A549 (cell line): ENCODE data around the gene ACER3. TPM values are rescaled to one million over a fixed set of nuclear protein-coding genes. Genes with fewer than 3 reads are reported as not detected.

ENCODE experiments used
- ATAC-seq, 2 experiments: fragments of 200-7000 bp in 1 of 2; fragments of >200 bp in 1 of 2; cut with Nextera tagmentation in 1 of 2; cut with Tn5 transposase in 1 of 2; 3 replicates each; pipeline versions ENCODE4 v1.8.0 to v1.9.1; 2018 to 2020; ENCODE audit warnings: mild to moderate bottlenecking in 1 of 2, moderate library complexity in 1 of 2
- CTCF ChIA-PET: fragments of 300-600 bp; sonication (Branson Sonifier 250); formaldehyde crosslinking; extraction: SDS; loops from one replicate; lab custom pipeline; 2021; ENCODE audit warnings: antibody characterized with exemption, inconsistent platforms; lab: Yijun Ruan, JAX
- POLR2A ChIA-PET: fragments of 350-600 bp; formaldehyde crosslinking; extraction: SDS; loops from one replicate; lab custom pipeline; 2021; ENCODE audit warnings: antibody characterized with exemption, inconsistent platforms; lab: Yijun Ruan, JAX
- DNase-seq, 2 experiments: peaks; one replicate each; pipeline versions ENCODE4 v3.0.0 to v3.0.0-alpha.2; 2011 to 2016; ENCODE audit warnings: low read depth in 1 of 2, low spot score in 1 of 2
- FAIRE-seq: peaks from 2 replicates; lab custom pipeline; 2011; peaks lifted over from hg19 to GRCh38; lab: Jason Lieb, UNC
- H3K27ac ChIP-seq, 2 experiments: fragments of >200 bp; sonication (Bioruptor Twin); formaldehyde crosslinking; 3 replicates each; pipeline ENCODE4 v1.5.1; 2016 to 2017
- H3K4me1 ChIP-seq: fragments of >200 bp; sonication (Bioruptor Twin); formaldehyde crosslinking; 3 replicates; pipeline ENCODE4 v1.6.1; 2016
- H3K4me2 ChIP-seq: fragments of >200 bp; sonication (Bioruptor Twin); formaldehyde crosslinking; 3 replicates; pipeline ENCODE4 v1.6.1; 2016
- H3K4me3 ChIP-seq: fragments of >200 bp; sonication (Bioruptor Twin); formaldehyde crosslinking; 3 replicates; pipeline ENCODE4 v1.5.1; 2016
- H3K9me3 ChIP-seq: fragments of >200 bp; sonication (Bioruptor Twin); formaldehyde crosslinking; 3 replicates; pipeline ENCODE4 v1.6.1; 2016
- CBX8 ChIP-seq: fragments of 200-600 bp; sonication (generic); IDR thresholded peaks from 2 replicates; pipeline ENCODE4 v1.6.1; 2016
- CEBPB ChIP-seq, 2 experiments: fragments of >200 bp in 1 of 2; sonication (Bioruptor Twin) in 1 of 2; formaldehyde crosslinking in 1 of 2; IDR thresholded peaks; 2 replicates each; pipeline ENCODE4 v1.6.1; 2012 to 2016
- CHD4 ChIP-seq: fragments of 200-600 bp; sonication (generic); IDR thresholded peaks from 2 replicates; pipeline ENCODE4 v1.6.1; 2016; ENCODE audit warnings: antibody characterized with exemption, mild to moderate bottlenecking, borderline replicate concordance
- ESRRA ChIP-seq: fragments of 150-350 bp; IDR thresholded peaks from 2 replicates; pipeline ENCODE4 v1.6.1; 2014; ENCODE audit warnings: mild to moderate bottlenecking, low read length, borderline replicate concordance
- FOSB ChIP-seq: fragments of 250-450 bp; sonication (Bioruptor Pico); IDR thresholded peaks from 2 replicates; pipeline ENCODE4 v1.5.0; 2020; ENCODE audit warnings: mild to moderate bottlenecking, moderate library complexity
- GATA3 ChIP-seq: IDR thresholded peaks from 2 replicates; pipeline ENCODE4 v1.6.1; 2012; ENCODE audit warnings: borderline replicate concordance
- HDAC2 ChIP-seq: fragments of 200-600 bp; sonication (generic); IDR thresholded peaks from 2 replicates; pipeline ENCODE4 v1.6.1; 2016
- HEYL ChIP-seq: fragments of 250-450 bp; sonication (Bioruptor Pico); IDR thresholded peaks from 2 replicates; pipeline ENCODE4 v1.8.0; 2021; ENCODE audit warnings: mild to moderate bottlenecking, moderate library complexity
- JUN ChIP-seq, 2 experiments: fragments of >200 bp; sonication (Bioruptor Twin); formaldehyde crosslinking; IDR thresholded peaks; 2 replicates in 1 of 2; 3 replicates in 1 of 2; pipeline ENCODE4 v1.6.1; 2016 to 2017
- JUNB ChIP-seq: fragments of >200 bp; sonication (Bioruptor Twin); formaldehyde crosslinking; IDR thresholded peaks from 2 replicates; pipeline ENCODE4 v1.6.1; 2016
- MAFK ChIP-seq: fragments of 450-650 bp; IDR thresholded peaks from 2 replicates; pipeline ENCODE4 v1.6.1; 2014; ENCODE audit not compliant: partially characterized antibody
- MAX ChIP-seq: IDR thresholded peaks from 2 replicates; pipeline ENCODE4 v1.6.1; 2012
- NFE2L2 ChIP-seq: fragments of 150-350 bp; conservative IDR thresholded peaks from 2 replicates; pipeline ENCODE4 v1.6.1; 2014; ENCODE audit warnings: low read length
- NPAS2 ChIP-seq: fragments of 250-450 bp; sonication (Bioruptor Pico); IDR thresholded peaks from 2 replicates; pipeline ENCODE4 v1.8.0; 2022; ENCODE audit warnings: mild to moderate bottlenecking, moderate library complexity, borderline replicate concordance
- PHF8 ChIP-seq: fragments of 200-600 bp; sonication (generic); IDR thresholded peaks from 2 replicates; pipeline ENCODE4 v1.6.1; 2016; ENCODE audit warnings: low read depth, mild to moderate bottlenecking, antibody characterized with exemption, moderate library complexity, borderline replicate concordance
- POLR2A ChIP-seq: IDR thresholded peaks from 2 replicates; pipeline ENCODE4 v1.6.1; 2012; ENCODE audit warnings: mild to moderate bottlenecking, low read length
- POLR2AphosphoS2 ChIP-seq: conservative IDR thresholded peaks from 2 replicates; pipeline ENCODE4 v1.6.1; 2012; ENCODE audit warnings: low read length, improper control_type of control experiment, inconsistent platforms
- RAD21 ChIP-seq, 2 experiments: fragments of >200 bp in 1 of 2; sonication (Bioruptor Twin) in 1 of 2; formaldehyde crosslinking in 1 of 2; IDR thresholded peaks in 1 of 2; conservative IDR thresholded peaks in 1 of 2; 2 replicates in 1 of 2; 3 replicates in 1 of 2; pipeline ENCODE4 v1.6.1; 2012 to 2018; ENCODE audit warnings: inconsistent platforms in 1 of 2
- RARB ChIP-seq: fragments of 250-450 bp; sonication (Bioruptor Pico); IDR thresholded peaks from 2 replicates; pipeline ENCODE4 v1.8.0; 2021; ENCODE audit warnings: mild to moderate bottlenecking, moderate library complexity
- TFCP2L1 ChIP-seq: fragments of 250-450 bp; sonication (Bioruptor Pico); IDR thresholded peaks from 2 replicates; pipeline ENCODE4 v1.5.0; 2021; ENCODE audit warnings: mild to moderate bottlenecking
- TP53 ChIP-seq: fragments of 250-450 bp; sonication (Bioruptor Pico); IDR thresholded peaks from 2 replicates; pipeline ENCODE4 v1.5.0; 2021; ENCODE audit warnings: mild to moderate bottlenecking, moderate library complexity
- ZC3H11A ChIP-seq: fragments of 450-650 bp; IDR thresholded peaks from 2 replicates; pipeline ENCODE4 v1.6.1; 2014; ENCODE audit warnings: antibody characterized with exemption, mild to moderate bottlenecking
- ZFP36 ChIP-seq: fragments of 450-650 bp; IDR thresholded peaks from 2 replicates; pipeline ENCODE4 v1.6.1; 2014; ENCODE audit warnings: borderline replicate concordance; ENCODE audit not compliant: partially characterized antibody
- ZNF302 ChIP-seq: fragments of 250-450 bp; sonication (Bioruptor Pico); IDR thresholded peaks from 2 replicates; pipeline ENCODE4 v1.9.0; 2021; ENCODE audit warnings: inconsistent platforms, mild to moderate bottlenecking, moderate library complexity
- WGBS: methylation state at CpG from one replicate; pipeline ENCODE4 v1.1.6; 2017; ENCODE audit errors: missing lambda C conversion rate; 5-methylcytosine and 5-hydroxymethylcytosine counted together
- polyA plus RNA-seq, 4 experiments: library from polyadenylated mRNA; depleted of rRNA in 3 of 4; stranded (reverse); fragments of >200 nt; fragmentation: RNase III in 1 of 4; extraction: RNeasy Plus Mini Kit Qiagen cat#74134 plus additional on column Dnase treatment in 1 of 4; gene quantifications; 2 replicates in 3 of 4; 3 replicates in 1 of 4; pipeline ENCODE4 v1.2.3, GENCODE V29; 2011 to 2017
- TF ChIP-seq, protein P1 (sequence below): fragments of >200 bp; sonication (Bioruptor Twin); formaldehyde crosslinking; IDR thresholded peaks from 3 replicates; pipeline ENCODE4 v1.5.1; 2016
- TF ChIP-seq, protein P2 (sequence below): fragments of 200-600 bp; sonication (generic); IDR thresholded peaks from 2 replicates; pipeline ENCODE4 v1.6.1; 2016; ENCODE audit warnings: antibody characterized with exemption, mild to moderate bottlenecking, moderate library complexity

ACER3 gene
- polyA plus RNA-seq, 2 of the 4 experiments (the other 2 are of a cell fraction), result 16.0 to 46.6 TPM

DNA sequence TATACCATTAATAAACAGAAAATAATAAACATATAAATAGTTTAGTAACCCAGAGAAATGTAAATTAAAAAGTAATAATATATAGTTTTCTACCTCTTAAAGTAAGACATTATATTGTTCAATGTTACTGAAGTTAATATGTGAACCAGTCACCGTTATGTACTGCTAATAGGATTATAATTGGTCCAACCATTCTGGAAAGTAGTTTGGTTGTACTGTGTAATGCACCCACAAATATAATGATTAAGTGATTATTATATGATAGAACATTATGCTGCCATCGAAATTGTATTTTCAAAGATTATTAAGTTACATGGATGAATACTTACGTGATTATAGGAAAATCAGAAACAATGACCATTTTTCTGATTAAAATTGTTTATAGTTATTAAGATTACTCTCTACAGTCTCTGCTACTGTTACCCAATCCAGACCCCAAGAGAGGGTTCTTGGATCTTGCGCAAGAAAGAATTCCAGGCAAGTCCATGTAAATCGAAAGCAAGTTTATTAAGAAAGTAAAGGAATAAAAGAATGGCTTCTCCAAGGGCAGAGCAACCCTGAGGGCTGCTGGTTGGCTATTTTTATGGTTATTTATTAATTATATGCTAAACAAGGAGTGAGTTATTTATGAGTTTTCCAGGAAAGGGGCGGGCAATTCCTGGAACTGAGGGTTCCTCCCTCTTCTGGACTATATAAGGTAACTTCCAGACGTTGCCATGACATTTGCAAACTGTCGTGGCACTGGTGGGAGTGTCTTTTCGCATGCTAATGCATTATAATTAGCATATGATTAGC lies 50.1 kb downstream of the ACER3 start:
- WGBS, result 83% methylated on average over 9 of the region's 9 CpGs
- no peak for TF ChIP-seq CHD4
- TF ChIP-seq CEBPB (IDR thresholded peaks at IDR 0.05), result peak; percentile 26 to 63; a peak in 3 of 4 replicates
- no peak for TF ChIP-seq RAD21 (conservative IDR thresholded peaks at IDR 0.05 in 1 of 2, IDR thresholded peaks at IDR 0.05 in 1 of 2)
- no peak for TF ChIP-seq HEYL (CRISPR knock-in tag)
- Histone ChIP-seq H3K4me2 (no peak overlapping the region), H3K9me3 (peaks cover 19% of the 10 kb centered on the region), H3K4me3 (no peak overlapping the region), H3K27ac (no peak overlapping the region), H3K4me1 (no peaks in the 10 kb centered on the region)
- POLR2A ChIA-PET, result no interaction called here
- no peak for ATAC-seq
- FAIRE-seq, result no peak
- CTCF ChIA-PET, result interaction anchor here (1.5 to 1.7 kb wide), 2 partner anchors 9 to 175 kb away, joined by 4 to 8 read pairs; no protein-coding TSS in a partner anchor
- no peak for DNase-seq

DNA sequence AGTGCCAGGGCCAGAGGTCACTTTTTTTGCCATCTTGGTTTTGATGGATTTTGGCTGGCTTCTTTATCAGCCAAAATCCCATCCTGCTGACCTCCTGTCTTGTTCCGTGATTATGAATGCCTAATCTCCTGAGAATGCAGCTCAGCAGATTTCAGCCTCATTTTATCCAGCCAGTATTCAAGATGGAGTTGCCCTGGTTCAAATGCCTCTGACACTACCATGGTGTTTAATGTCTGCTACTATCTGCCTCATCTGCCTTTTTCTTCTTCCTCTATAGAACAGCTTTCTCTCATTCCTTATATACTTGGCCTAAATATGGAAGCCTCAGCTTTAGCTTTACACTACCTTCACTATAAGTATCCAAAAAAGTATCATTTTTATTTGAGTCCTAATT lies 50.7 kb downstream of the ACER3 start:
- DNase-seq (no peak), ATAC-seq (no peak), FAIRE-seq (no peak)
- TF ChIP-seq GATA3, result no peak
- TF ChIP-seq NPAS2 (CRISPR knock-in tag), result no peak
- no peak for TF ChIP-seq NFE2L2
- no peak for TF ChIP-seq FOSB (CRISPR knock-in tag)
- no peak for TF ChIP-seq ZFP36
- no peak for TF ChIP-seq HDAC2
- TF ChIP-seq, protein P1, sequence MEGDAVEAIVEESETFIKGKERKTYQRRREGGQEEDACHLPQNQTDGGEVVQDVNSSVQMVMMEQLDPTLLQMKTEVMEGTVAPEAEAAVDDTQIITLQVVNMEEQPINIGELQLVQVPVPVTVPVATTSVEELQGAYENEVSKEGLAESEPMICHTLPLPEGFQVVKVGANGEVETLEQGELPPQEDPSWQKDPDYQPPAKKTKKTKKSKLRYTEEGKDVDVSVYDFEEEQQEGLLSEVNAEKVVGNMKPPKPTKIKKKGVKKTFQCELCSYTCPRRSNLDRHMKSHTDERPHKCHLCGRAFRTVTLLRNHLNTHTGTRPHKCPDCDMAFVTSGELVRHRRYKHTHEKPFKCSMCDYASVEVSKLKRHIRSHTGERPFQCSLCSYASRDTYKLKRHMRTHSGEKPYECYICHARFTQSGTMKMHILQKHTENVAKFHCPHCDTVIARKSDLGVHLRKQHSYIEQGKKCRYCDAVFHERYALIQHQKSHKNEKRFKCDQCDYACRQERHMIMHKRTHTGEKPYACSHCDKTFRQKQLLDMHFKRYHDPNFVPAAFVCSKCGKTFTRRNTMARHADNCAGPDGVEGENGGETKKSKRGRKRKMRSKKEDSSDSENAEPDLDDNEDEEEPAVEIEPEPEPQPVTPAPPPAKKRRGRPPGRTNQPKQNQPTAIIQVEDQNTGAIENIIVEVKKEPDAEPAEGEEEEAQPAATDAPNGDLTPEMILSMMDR, result no peak
- TF ChIP-seq TP53, result no peak
- TF ChIP-seq MAFK, result no peak
- TF ChIP-seq JUNB, result no peak
- TF ChIP-seq, protein P2, sequence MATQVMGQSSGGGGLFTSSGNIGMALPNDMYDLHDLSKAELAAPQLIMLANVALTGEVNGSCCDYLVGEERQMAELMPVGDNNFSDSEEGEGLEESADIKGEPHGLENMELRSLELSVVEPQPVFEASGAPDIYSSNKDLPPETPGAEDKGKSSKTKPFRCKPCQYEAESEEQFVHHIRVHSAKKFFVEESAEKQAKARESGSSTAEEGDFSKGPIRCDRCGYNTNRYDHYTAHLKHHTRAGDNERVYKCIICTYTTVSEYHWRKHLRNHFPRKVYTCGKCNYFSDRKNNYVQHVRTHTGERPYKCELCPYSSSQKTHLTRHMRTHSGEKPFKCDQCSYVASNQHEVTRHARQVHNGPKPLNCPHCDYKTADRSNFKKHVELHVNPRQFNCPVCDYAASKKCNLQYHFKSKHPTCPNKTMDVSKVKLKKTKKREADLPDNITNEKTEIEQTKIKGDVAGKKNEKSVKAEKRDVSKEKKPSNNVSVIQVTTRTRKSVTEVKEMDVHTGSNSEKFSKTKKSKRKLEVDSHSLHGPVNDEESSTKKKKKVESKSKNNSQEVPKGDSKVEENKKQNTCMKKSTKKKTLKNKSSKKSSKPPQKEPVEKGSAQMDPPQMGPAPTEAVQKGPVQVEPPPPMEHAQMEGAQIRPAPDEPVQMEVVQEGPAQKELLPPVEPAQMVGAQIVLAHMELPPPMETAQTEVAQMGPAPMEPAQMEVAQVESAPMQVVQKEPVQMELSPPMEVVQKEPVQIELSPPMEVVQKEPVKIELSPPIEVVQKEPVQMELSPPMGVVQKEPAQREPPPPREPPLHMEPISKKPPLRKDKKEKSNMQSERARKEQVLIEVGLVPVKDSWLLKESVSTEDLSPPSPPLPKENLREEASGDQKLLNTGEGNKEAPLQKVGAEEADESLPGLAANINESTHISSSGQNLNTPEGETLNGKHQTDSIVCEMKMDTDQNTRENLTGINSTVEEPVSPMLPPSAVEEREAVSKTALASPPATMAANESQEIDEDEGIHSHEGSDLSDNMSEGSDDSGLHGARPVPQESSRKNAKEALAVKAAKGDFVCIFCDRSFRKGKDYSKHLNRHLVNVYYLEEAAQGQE, result no peak
- ChIA-PET POLR2A (no interaction called here), CTCF (interaction anchor here (1.0 to 1.8 kb wide), 5 partner anchors 9 to 180 kb away, joined by 4 to 8 read pairs (median 5); no protein-coding TSS in a partner anchor)
- H3K27ac ChIP-seq, result no peak overlapping the region
- H3K4me2 ChIP-seq, result no peak overlapping the region
- peaks cover 13% of the 10 kb centered on the region; the same call in 2 of the 3 replicates for H3K9me3 ChIP-seq
- 97% methylated on average over 1 of the region's 1 CpG for WGBS
- H3K4me3 ChIP-seq, result no peak overlapping the region
- no peaks in the 10 kb centered on the region for H3K4me1 ChIP-seq

GRCh38 chr11:76916712-76917111 lies 56.0 kb downstream of the ACER3 start:
- H3K4me2 ChIP-seq, result no peak overlapping the region
- no peak for DNase-seq
- H3K4me1 ChIP-seq, result peaks cover 14% of the 10 kb centered on the region; the same call in 2 of the 3 replicates
- no peak for ATAC-seq
- peak; percentile 7 for FAIRE-seq
- H3K4me3 ChIP-seq, result no peak overlapping the region
- no peak overlapping the region for H3K27ac ChIP-seq
- ChIA-PET POLR2A (no interaction called here), CTCF (interaction anchor here (3.9 to 7.3 kb wide), 4 partner anchors 107 to 194 kb away, joined by 27 to 121 read pairs (median 114); no protein-coding TSS in a partner anchor)
- no peaks in the 10 kb centered on the region for H3K9me3 ChIP-seq
- WGBS, result 66% methylated on average over 1 of the region's 1 CpG
- TF ChIP-seq CBX8, result no peak
- no peak for TF ChIP-seq RARB (CRISPR knock-in tag)
- no peak for TF ChIP-seq PHF8
- TF ChIP-seq MAFK, result no peak
- TF ChIP-seq ZNF302, result no peak
- TF ChIP-seq CHD4, result no peak
- no peak for TF ChIP-seq HDAC2
- no peak for TF ChIP-seq JUN (IDR thresholded peaks at IDR 0.05)
- TF ChIP-seq MAX, result no peak
- no peak for TF ChIP-seq TP53
- no peak for TF ChIP-seq NFE2L2
- no peak for TF ChIP-seq POLR2AphosphoS2
- no peak for TF ChIP-seq POLR2A
- no peak for TF ChIP-seq ESRRA
- TF ChIP-seq TFCP2L1 (CRISPR knock-in tag), result no peak
- no peak for TF ChIP-seq ZC3H11A
